ENCODE data around the gene PKN1.

The PKN1 gene

GRCh38 chr19:14427461-14427860, 5.6 kb upstream of the PKN1 start:
- H3K4me1 ChIP-seq (ENCODE audit: insufficient read depth, low read length): no peaks in the 10 kb centered on the region
- no peaks in the 10 kb centered on the region for H3K36me3 ChIP-seq (ENCODE audit: insufficient read depth, low read length)
- H2AFZ ChIP-seq (ENCODE audit: low read depth, low read length): no peak overlapping the region

GRCh38 chr19:14428882-14429416, 4.2 kb upstream of the PKN1 start:
- H3K4me1 ChIP-seq (ENCODE audit: insufficient read depth, low read length): peaks cover 3% of the 10 kb centered on the region
- H3K27me3 ChIP-seq (ENCODE audit: insufficient read depth, low read length): no peaks in the 10 kb centered on the region
- H2AFZ ChIP-seq (ENCODE audit: low read depth, low read length): no peak overlapping the region
- no peaks in the 10 kb centered on the region for H3K9me3 ChIP-seq (ENCODE audit: low read length)
- H3K4me3 ChIP-seq (ENCODE audit: low read length): no peak overlapping the region
- H3K36me3 ChIP-seq (ENCODE audit: insufficient read depth, low read length): no peaks in the 10 kb centered on the region

More at GRCh38 chr19:14427461-14427860, 5.6 kb upstream of the PKN1 start:
- no peak overlapping the region for H3K4me3 ChIP-seq (ENCODE audit: low read length)
- no peaks in the 10 kb centered on the region for H3K9me3 ChIP-seq (ENCODE audit: low read length)
- no peaks in the 10 kb centered on the region for H3K27me3 ChIP-seq (ENCODE audit: insufficient read depth, low read length)

- Histone ChIP-seq H3K27me3 (ENCODE audit: insufficient read depth, low read length) (no peaks in the 10 kb centered on the region), H3K4me3 (ENCODE audit: low read length) (no peak overlapping the region), H3K9me3 (ENCODE audit: low read length) (no peaks in the 10 kb centered on the region), H3K4me1 (ENCODE audit: insufficient read depth, low read length) (peaks cover 12% of the 10 kb centered on the region), H2AFZ (ENCODE audit: low read depth, low read length) (no peak overlapping the region), H3K36me3 (ENCODE audit: insufficient read depth, low read length) (no peaks in the 10 kb centered on the region)
Measured at GRCh38 chr19:14430712-14431111, 2.4 kb upstream of the PKN1 start.

- Histone ChIP-seq H3K9me3 (ENCODE audit: low read length) (no peaks in the 10 kb centered on the region), H3K27me3 (ENCODE audit: insufficient read depth, low read length) (no peaks in the 10 kb centered on the region), H2AFZ (ENCODE audit: low read depth, low read length) (no peak overlapping the region), H3K4me1 (ENCODE audit: insufficient read depth, low read length) (peaks cover 12% of the 10 kb centered on the region), H3K4me3 (ENCODE audit: low read length) (peak overlapping the region; percentile 61), H3K36me3 (ENCODE audit: insufficient read depth, low read length) (peaks cover 3% of the 10 kb centered on the region)
Measured at GRCh38 chr19:14433554-14434501, 722 bp downstream of the PKN1 start.

GRCh38 chr19:14434543-14435319, 1.6 kb downstream of the PKN1 start:
- peak overlapping the region; percentile 61 for H3K4me3 ChIP-seq (ENCODE audit: low read length)
- H3K4me1 ChIP-seq (ENCODE audit: insufficient read depth, low read length): peaks cover 12% of the 10 kb centered on the region
- H3K36me3 ChIP-seq (ENCODE audit: insufficient read depth, low read length): peaks cover 3% of the 10 kb centered on the region
- no peak overlapping the region for H2AFZ ChIP-seq (ENCODE audit: low read depth, low read length)
- no peaks in the 10 kb centered on the region for H3K9me3 ChIP-seq (ENCODE audit: low read length)
- H3K27me3 ChIP-seq (ENCODE audit: insufficient read depth, low read length): no peaks in the 10 kb centered on the region

GRCh38 chr19:14435320-14436050, 2.4 kb downstream of the PKN1 start:
- H3K9me3 ChIP-seq (ENCODE audit: low read length): no peaks in the 10 kb centered on the region
- no peaks in the 10 kb centered on the region for H3K27me3 ChIP-seq (ENCODE audit: insufficient read depth, low read length)
- H3K4me1 ChIP-seq (ENCODE audit: insufficient read depth, low read length): peaks cover 12% of the 10 kb centered on the region
- H3K36me3 ChIP-seq (ENCODE audit: insufficient read depth, low read length): peaks cover 3% of the 10 kb centered on the region
- H3K4me3 ChIP-seq (ENCODE audit: low read length): no peak overlapping the region
- no peak overlapping the region for H2AFZ ChIP-seq (ENCODE audit: low read depth, low read length)

- Histone ChIP-seq H3K9me3 (ENCODE audit: low read length) (no peaks in the 10 kb centered on the region), H3K27me3 (ENCODE audit: insufficient read depth, low read length) (no peaks in the 10 kb centered on the region), H3K36me3 (ENCODE audit: insufficient read depth, low read length) (peaks cover 12% of the 10 kb centered on the region), H3K4me3 (ENCODE audit: low read length) (no peak overlapping the region), H2AFZ (ENCODE audit: low read depth, low read length) (no peak overlapping the region), H3K4me1 (ENCODE audit: insufficient read depth, low read length) (peaks cover 12% of the 10 kb centered on the region)
Measured at GRCh38 chr19:14437578-14438140, 4.6 kb downstream of the PKN1 start.

- Histone ChIP-seq H3K4me3 (ENCODE audit: low read length) (no peak overlapping the region), H3K9me3 (ENCODE audit: low read length) (no peaks in the 10 kb centered on the region), H3K4me1 (ENCODE audit: insufficient read depth, low read length) (peaks cover 8% of the 10 kb centered on the region), H3K27me3 (ENCODE audit: insufficient read depth, low read length) (no peaks in the 10 kb centered on the region), H3K36me3 (ENCODE audit: insufficient read depth, low read length) (peaks cover 25% of the 10 kb centered on the region), H2AFZ (ENCODE audit: low read depth, low read length) (no peak overlapping the region)
Measured at GRCh38 chr19:14439014-14439413, 5.9 kb downstream of the PKN1 start.

GRCh38 chr19:14440049-14440448, 6.9 kb downstream of the PKN1 start:
- Histone ChIP-seq H3K9me3 (ENCODE audit: low read length) (no peaks in the 10 kb centered on the region), H3K4me3 (ENCODE audit: low read length) (no peak overlapping the region), H3K27me3 (ENCODE audit: insufficient read depth, low read length) (no peaks in the 10 kb centered on the region), H3K4me1 (ENCODE audit: insufficient read depth, low read length) (no peaks in the 10 kb centered on the region), H2AFZ (ENCODE audit: low read depth, low read length) (no peak overlapping the region), H3K36me3 (ENCODE audit: insufficient read depth, low read length) (peaks cover 32% of the 10 kb centered on the region)

- Histone ChIP-seq H3K9me3 (ENCODE audit: low read length) (no peaks in the 10 kb centered on the region), H2AFZ (ENCODE audit: low read depth, low read length) (no peak overlapping the region), H3K27me3 (ENCODE audit: insufficient read depth, low read length) (no peaks in the 10 kb centered on the region), H3K4me3 (ENCODE audit: low read length) (no peak overlapping the region), H3K4me1 (ENCODE audit: insufficient read depth, low read length) (no peaks in the 10 kb centered on the region), H3K36me3 (ENCODE audit: insufficient read depth, low read length) (peaks cover 35% of the 10 kb centered on the region)
Measured at GRCh38 chr19:14441041-14441938, 8.2 kb downstream of the PKN1 start.

- Histone ChIP-seq H3K36me3 (ENCODE audit: insufficient read depth, low read length) (peaks cover 41% of the 10 kb centered on the region), H3K4me1 (ENCODE audit: insufficient read depth, low read length) (no peaks in the 10 kb centered on the region), H3K4me3 (ENCODE audit: low read length) (no peak overlapping the region), H3K27me3 (ENCODE audit: insufficient read depth, low read length) (no peaks in the 10 kb centered on the region), H2AFZ (ENCODE audit: low read depth, low read length) (no peak overlapping the region), H3K9me3 (ENCODE audit: low read length) (no peaks in the 10 kb centered on the region)
Measured at GRCh38 chr19:14442891-14443631, 10.0 kb downstream of the PKN1 start.
